ENCODE measurements around the gene CTDSPL.
"Not testable (repeated sequence)": the region's sequence is repeated elsewhere in the genome, so short reads cannot be mapped to it uniquely, and the experiment has no call there.

CTDSPL gene

GRCh38 chr3:38030126-38031021 is 168.7 kb downstream of the CTDSPL start:
- DNase-seq: no peak
- no peak for TF ChIP-seq GATA1 (IDR thresholded peaks at IDR 0.05; ENCODE audit: low read depth, low read length)
- TF ChIP-seq POLR2A (IDR thresholded peaks at IDR 0.05; ENCODE audit: low read length): no peak

- no peak for TF ChIP-seq GATA1 (IDR thresholded peaks at IDR 0.05; ENCODE audit: low read depth, low read length)
- no peak for TF ChIP-seq POLR2A (IDR thresholded peaks at IDR 0.05; ENCODE audit: low read length)
- DNase-seq: no peak
Observed at GRCh38 chr3:38031022-38031994, 169.6 kb downstream of the CTDSPL start.

GRCh38 chr3:38032328-38032865 is 170.7 kb downstream of the CTDSPL start:
- DNase-seq: no peak
- no peak for TF ChIP-seq GATA1 (IDR thresholded peaks at IDR 0.05; ENCODE audit: low read depth, low read length)
- no peak for TF ChIP-seq POLR2A (IDR thresholded peaks at IDR 0.05; ENCODE audit: low read length)

- DNase-seq: not testable (repeated sequence)
Observed at GRCh38 chr3:38033586-38033985, 171.9 kb downstream of the CTDSPL start.
